Measurements from ENCODE around the gene MTHFD2L. TPM values are rescaled to one million over a fixed set of nuclear protein-coding genes. Genes with fewer than 3 reads are reported as not detected.

Gene MTHFD2L
- total and polyA plus RNA-seq, 10 of the 15 experiments (the other 5 are each of a cell fraction or from before 2014, with no cell fraction given) = 4.8 to 25.4 (median 14.4) TPM

DNA sequence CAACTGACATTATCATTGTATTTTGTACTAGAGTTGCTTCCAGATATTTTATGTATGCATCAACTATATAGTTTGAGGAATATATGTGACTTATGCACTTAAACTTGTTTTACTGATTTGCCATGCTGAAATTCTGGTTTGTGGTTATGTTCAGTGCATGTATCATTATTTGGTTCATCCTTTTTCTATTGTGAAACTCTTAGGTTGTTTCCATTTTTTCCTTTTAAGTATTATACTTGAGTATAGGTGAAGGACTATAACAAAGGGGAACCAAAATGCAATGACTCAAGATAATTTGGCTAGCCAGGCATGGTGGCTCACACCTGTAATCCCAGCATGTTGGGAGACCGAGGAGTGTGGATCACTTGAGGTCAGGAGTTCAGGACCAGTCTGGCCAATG is 129.2 kb downstream of the MTHFD2L start:
- in situ Hi-C loops (cut with MboI) = no loop called here
- BruUV-seq (replicated peaks) = no TSS peak
- no peak overlapping the region for H3K9ac ChIP-seq (ENCODE audit: control insufficient read depth, insufficient read depth, low read length)
- 89% methylated on average over 1 of the region's 1 CpG for WGBS (ENCODE audit: insufficient coverage, insufficient replicate concordance, low lambda C conversion rate, missing lambda C conversion rate)
- no peaks in the 10 kb centered on the region for H3K79me2 ChIP-seq (ENCODE audit: control insufficient read depth, insufficient read depth, low read length)
- ChIA-PET CTCF (no interaction called here), SMC1A (ENCODE audit: uncharacterized antibody, unreplicated experiment) (no interaction called here), POLR2A (no interaction called here), RAD21 (ENCODE audit: unreplicated experiment) (no interaction called here)
- H3K4me3 ChIP-seq = no peak overlapping the region
- no peaks in the 10 kb centered on the region for H3K4me1 ChIP-seq (ENCODE audit: control insufficient read depth, insufficient read depth, low read length)
- no peak overlapping the region for H3K4me2 ChIP-seq (ENCODE audit: control insufficient read depth, insufficient read depth)
- H3K9me3 ChIP-seq (replicated peaks; ENCODE audit: control insufficient read depth, insufficient read depth, low read length) = no peaks in the 10 kb centered on the region
- ATAC-seq (no peak), FAIRE-seq (no peak), DNase-seq (ENCODE audit: low read depth, low spot score) (no peak)
- H3K27me3 ChIP-seq (replicated peaks in 1 of 2; ENCODE audit: control insufficient read depth in 2 of 2, insufficient read depth in 2 of 2, low read length in 1 of 2) = no peaks in the 10 kb centered on the region
- no peak overlapping the region for H3K27ac ChIP-seq (ENCODE audit: control insufficient read depth, insufficient read depth)
- no peaks in the 10 kb centered on the region for H3K36me3 ChIP-seq (ENCODE audit: control insufficient read depth in 2 of 2, insufficient read depth in 2 of 2, low read length in 1 of 2)
- no peaks in the 10 kb centered on the region for H4K20me1 ChIP-seq (ENCODE audit: control insufficient read depth, insufficient read depth)
- intact Hi-C loops (cut with micrococcal nuclease; ENCODE audit: unreplicated experiment) = no loop called here
- no peak for TF ChIP-seq NR2F1 (conservative IDR thresholded peaks at IDR 0.05)
- TF ChIP-seq CBX5 (IDR thresholded peaks at IDR 0.05; ENCODE audit: low read depth) = no peak
- TF ChIP-seq ATF7 (IDR thresholded peaks at IDR 0.05; ENCODE audit: low read depth) = no peak
- TF ChIP-seq, protein P1, sequence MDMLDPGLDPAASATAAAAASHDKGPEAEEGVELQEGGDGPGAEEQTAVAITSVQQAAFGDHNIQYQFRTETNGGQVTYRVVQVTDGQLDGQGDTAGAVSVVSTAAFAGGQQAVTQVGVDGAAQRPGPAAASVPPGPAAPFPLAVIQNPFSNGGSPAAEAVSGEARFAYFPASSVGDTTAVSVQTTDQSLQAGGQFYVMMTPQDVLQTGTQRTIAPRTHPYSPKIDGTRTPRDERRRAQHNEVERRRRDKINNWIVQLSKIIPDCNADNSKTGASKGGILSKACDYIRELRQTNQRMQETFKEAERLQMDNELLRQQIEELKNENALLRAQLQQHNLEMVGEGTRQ (IDR thresholded peaks at IDR 0.05; ENCODE audit: borderline replicate concordance, low read depth, low read length) = no peak
- no peak for TF ChIP-seq YBX1 (IDR thresholded peaks at IDR 0.05)
- no peak for TF ChIP-seq RAD51 (IDR thresholded peaks at IDR 0.05)
- no peak for TF ChIP-seq RCOR1 (conservative IDR thresholded peaks at IDR 0.05; ENCODE audit: low read depth, low read length)
- TF ChIP-seq, protein P2, sequence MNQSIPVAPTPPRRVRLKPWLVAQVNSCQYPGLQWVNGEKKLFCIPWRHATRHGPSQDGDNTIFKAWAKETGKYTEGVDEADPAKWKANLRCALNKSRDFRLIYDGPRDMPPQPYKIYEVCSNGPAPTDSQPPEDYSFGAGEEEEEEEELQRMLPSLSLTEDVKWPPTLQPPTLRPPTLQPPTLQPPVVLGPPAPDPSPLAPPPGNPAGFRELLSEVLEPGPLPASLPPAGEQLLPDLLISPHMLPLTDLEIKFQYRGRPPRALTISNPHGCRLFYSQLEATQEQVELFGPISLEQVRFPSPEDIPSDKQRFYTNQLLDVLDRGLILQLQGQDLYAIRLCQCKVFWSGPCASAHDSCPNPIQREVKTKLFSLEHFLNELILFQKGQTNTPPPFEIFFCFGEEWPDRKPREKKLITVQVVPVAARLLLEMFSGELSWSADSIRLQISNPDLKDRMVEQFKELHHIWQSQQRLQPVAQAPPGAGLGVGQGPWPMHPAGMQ (IDR thresholded peaks at IDR 0.05; ENCODE audit: borderline replicate concordance) = no peak
- no peak overlapping the region for H2AFZ ChIP-seq (ENCODE audit: control insufficient read depth, low read depth, low read length)
